ENCODE data around the gene DYSF. TPM values are rescaled to one million over a fixed set of nuclear protein-coding genes. Genes with fewer than 3 reads are reported as not detected.
"Not testable (repeated sequence)": the region's sequence is repeated elsewhere in the genome, so short reads cannot be mapped to it uniquely, and the experiment has no call there.

DYSF gene
- total and polyA plus RNA-seq, 8 donors = 17.8 to 71.4 (median 21.6) TPM

- TF ChIP-seq CTCF (IDR thresholded peaks at IDR 0.05) = no peak
- intact Hi-C loops (cut with DNase I) = no loop called here
- Histone ChIP-seq H3K9me3 (no peaks in the 10 kb centered on the region), H3K27me3 (no peaks in the 10 kb centered on the region), H3K4me1 (peaks cover 0 to 30% of the 10 kb centered on the region in 2 donors), H3K36me3 (peaks cover 0 to 82% of the 10 kb centered on the region in 2 donors), H3K27ac (peak overlapping the region in 1 of 2 donors; percentile 54), H3K4me3 (no peak overlapping the region)
- DNase-seq = no peak
- ATAC-seq = no peak
Measured at GRCh38 chr2:71426721-71427120, 26.6 kb upstream of the DYSF start.

- ATAC-seq = no peak
- no peaks in the 10 kb centered on the region for H3K27me3 ChIP-seq
Measured at GRCh38 chr2:71428472-71429383, 24.6 kb upstream of the DYSF start.

GRCh38 chr2:71445142-71445541, 8.2 kb upstream of the DYSF start:
- H3K4me3 ChIP-seq; intact Hi-C loops (cut with DNase I): not testable (repeated sequence)

More at GRCh38 chr2:71428472-71429383, 24.6 kb upstream of the DYSF start:
- Histone ChIP-seq H3K4me1 (peaks cover 0 to 19% of the 10 kb centered on the region in 2 donors), H3K9me3 (no peaks in the 10 kb centered on the region), H3K27ac (no peak overlapping the region), H3K4me3 (no peak overlapping the region), H3K36me3 (peaks cover 0 to 89% of the 10 kb centered on the region in 2 donors)
- no peak for DNase-seq
- no peak for TF ChIP-seq CTCF (IDR thresholded peaks at IDR 0.05)
- intact Hi-C loops (cut with DNase I) = no loop called here

GRCh38 chr2:71446505-71446904, 6.9 kb upstream of the DYSF start:
- TF ChIP-seq CTCF (IDR thresholded peaks at IDR 0.05) = no peak
- intact Hi-C loops (cut with DNase I) = no loop called here
- Histone ChIP-seq H3K4me1 (peaks cover 0 to 12% of the 10 kb centered on the region in 2 donors), H3K36me3 (no peaks in the 10 kb centered on the region), H3K4me3 (no peak overlapping the region), H3K27ac (no peak overlapping the region), H3K9me3 (no peaks in the 10 kb centered on the region), H3K27me3 (no peaks in the 10 kb centered on the region)
- ATAC-seq (no peak), DNase-seq (no peak)

More at GRCh38 chr2:71445142-71445541, 8.2 kb upstream of the DYSF start:
- not testable (repeated sequence) for H3K36me3 ChIP-seq, ATAC-seq, H3K9me3 ChIP-seq, DNase-seq, H3K27ac ChIP-seq, H3K27me3 ChIP-seq
- H3K4me1 ChIP-seq = peaks cover 0 to 11% of the 10 kb centered on the region in 2 donors

GRCh38 chr2:71449343-71449742, 4.0 kb upstream of the DYSF start:
- no peaks in the 10 kb centered on the region for H3K9me3 ChIP-seq
- intact Hi-C loops (cut with DNase I) = no loop called here
- ATAC-seq (no peak), DNase-seq (no peak)
- H3K4me1 ChIP-seq = peaks cover 15 to 40% of the 10 kb centered on the region in 2 donors
- no peak for TF ChIP-seq CTCF (IDR thresholded peaks at IDR 0.05)
- H3K27ac ChIP-seq = peak overlapping the region in 1 of 2 donors; percentile 87
- H3K4me3 ChIP-seq = no peak overlapping the region
- no peaks in the 10 kb centered on the region for H3K36me3 ChIP-seq
- H3K27me3 ChIP-seq = peaks cover 0 to 13% of the 10 kb centered on the region in 2 donors

All from left lung (tissue), 10 donors.